H1 (cell line): ENCODE results near the gene BAIAP2. TPM values are rescaled to one million over a fixed set of nuclear protein-coding genes. Genes with fewer than 3 reads are reported as not detected.

Source experiments
- HDAC2 ChIP-seq, 2 experiments: fragments of 300-600 bp in 1 of 2; sonication (generic) in 1 of 2; IDR thresholded peaks; 2 replicates each; pipeline ENCODE4 v1.6.1; 2011 to 2012; ENCODE audit warnings: low read depth in 2 of 2, low read length in 2 of 2, mild to moderate bottlenecking in 2 of 2, moderate library complexity in 2 of 2, borderline replicate concordance in 1 of 2, inconsistent platforms in 1 of 2
- KDM1A ChIP-seq: fragments of 200-600, 300-600 bp; sonication (generic); IDR thresholded peaks from 2 replicates; pipeline ENCODE4 v1.7.1; 2016; ENCODE audit warnings: mild to moderate bottlenecking, low read length, borderline replicate concordance
- RFX5 ChIP-seq: IDR thresholded peaks from 2 replicates; pipeline ENCODE4 v1.6.1; 2011; ENCODE audit warnings: low read depth, low read length, improper control_type of control experiment, borderline replicate concordance
- polyA plus RNA-seq, 7 experiments: library from polyadenylated mRNA; depleted of rRNA in 3 of 7; stranded (reverse) in 5 of 7; unstranded in 2 of 7; fragments of >200 nt in 5 of 7; fragments of 200-250 nt in 2 of 7; gene quantifications; 1 replicate in 5 of 7; 2 replicates in 1 of 7; 4 replicates in 1 of 7; pipeline versions ENCODE4 v1.2.1 to v1.2.3, GENCODE V29; 2011 to 2013; ENCODE audit warnings: missing spikeins in 2 of 7, mixed read lengths in 2 of 7
- total RNA-seq: library from RNA; stranded (reverse); fragmentation: NEBNext Ultra II Directional; extraction: Animal tissue kit (Norgen Biotek cat#: 25700); gene quantifications from 2 replicates; pipeline ENCODE4 v1.2.1, GENCODE V29; 2021

The BAIAP2 gene
- total and polyA plus RNA-seq, 2 of the 8 experiments (the other 6 are each of a cell fraction or from before 2014, with no cell fraction given), result 10.0 to 22.8 TPM

DNA sequence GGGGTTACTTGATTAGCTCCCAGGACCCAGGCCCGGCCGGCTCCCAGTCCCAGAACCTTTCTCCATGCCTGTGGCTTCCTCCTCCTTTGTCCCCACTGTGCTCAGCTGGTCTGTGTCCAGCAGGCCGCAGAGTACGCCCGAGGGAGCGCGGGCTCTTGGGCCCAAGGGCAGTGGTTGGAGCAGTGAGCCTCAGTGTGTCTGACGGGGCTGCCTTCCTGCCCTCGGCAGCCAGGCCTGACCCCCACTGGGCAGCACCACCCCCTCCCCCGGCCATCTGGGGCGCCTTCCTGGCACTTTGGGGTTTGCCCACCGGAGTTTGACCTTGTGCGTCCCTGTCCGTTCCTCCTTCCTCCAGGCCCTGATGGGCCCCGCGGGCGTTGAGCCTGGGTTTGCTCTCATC, 67.9 kb downstream of the BAIAP2 start (continued):
- TF ChIP-seq KDM1A (no peak), HDAC2 (IDR thresholded peaks at IDR 0.05; ENCODE audit: borderline replicate concordance in 1 of 2, low read depth in 2 of 2, low read length in 2 of 2) (no peak), RFX5 (no peak)
